GM21447 (cell line): ENCODE results near the gene TBC1D2B.
"Not testable (repeated sequence)": the region's sequence is repeated elsewhere in the genome, so short reads cannot be mapped to it uniquely, and the experiment has no call there.

Experiments
- ATAC-seq: cut with Tn5 transposase; IDR thresholded peaks from one replicate; pipeline ENCODE4 v1.9.1; 2021; ENCODE audit not compliant: unreplicated experiment

The TBC1D2B gene

GRCh38 chr15:77977903-77978758, 99.4 kb downstream of the TBC1D2B start:
- not testable (repeated sequence) for ATAC-seq

GRCh38 chr15:77976760-77977525, 100.6 kb downstream of the TBC1D2B start:
- not testable (repeated sequence) for ATAC-seq

DNA sequence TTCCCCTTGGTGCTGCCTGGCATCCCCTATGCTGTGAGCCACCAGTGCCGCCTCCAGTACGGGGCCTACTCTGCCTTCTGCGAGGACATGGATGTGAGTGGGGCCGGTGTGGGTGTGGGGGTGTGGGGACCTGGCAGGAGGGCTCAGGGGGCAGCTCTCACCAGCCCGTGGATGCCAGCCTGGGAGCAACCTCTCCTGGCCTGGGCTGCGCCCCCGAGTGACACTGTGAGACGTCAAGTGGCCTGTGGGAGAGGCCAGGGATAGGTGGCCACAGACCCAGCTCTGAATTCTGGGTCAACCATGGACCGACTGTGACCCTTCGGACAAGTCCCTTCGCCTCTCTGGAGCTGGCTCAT, 101.4 kb downstream of the TBC1D2B start:
- not testable (repeated sequence) for ATAC-seq

GRCh38 chr15:77975332-77976094, 102.0 kb downstream of the TBC1D2B start:
- ATAC-seq: no peak

DNA sequence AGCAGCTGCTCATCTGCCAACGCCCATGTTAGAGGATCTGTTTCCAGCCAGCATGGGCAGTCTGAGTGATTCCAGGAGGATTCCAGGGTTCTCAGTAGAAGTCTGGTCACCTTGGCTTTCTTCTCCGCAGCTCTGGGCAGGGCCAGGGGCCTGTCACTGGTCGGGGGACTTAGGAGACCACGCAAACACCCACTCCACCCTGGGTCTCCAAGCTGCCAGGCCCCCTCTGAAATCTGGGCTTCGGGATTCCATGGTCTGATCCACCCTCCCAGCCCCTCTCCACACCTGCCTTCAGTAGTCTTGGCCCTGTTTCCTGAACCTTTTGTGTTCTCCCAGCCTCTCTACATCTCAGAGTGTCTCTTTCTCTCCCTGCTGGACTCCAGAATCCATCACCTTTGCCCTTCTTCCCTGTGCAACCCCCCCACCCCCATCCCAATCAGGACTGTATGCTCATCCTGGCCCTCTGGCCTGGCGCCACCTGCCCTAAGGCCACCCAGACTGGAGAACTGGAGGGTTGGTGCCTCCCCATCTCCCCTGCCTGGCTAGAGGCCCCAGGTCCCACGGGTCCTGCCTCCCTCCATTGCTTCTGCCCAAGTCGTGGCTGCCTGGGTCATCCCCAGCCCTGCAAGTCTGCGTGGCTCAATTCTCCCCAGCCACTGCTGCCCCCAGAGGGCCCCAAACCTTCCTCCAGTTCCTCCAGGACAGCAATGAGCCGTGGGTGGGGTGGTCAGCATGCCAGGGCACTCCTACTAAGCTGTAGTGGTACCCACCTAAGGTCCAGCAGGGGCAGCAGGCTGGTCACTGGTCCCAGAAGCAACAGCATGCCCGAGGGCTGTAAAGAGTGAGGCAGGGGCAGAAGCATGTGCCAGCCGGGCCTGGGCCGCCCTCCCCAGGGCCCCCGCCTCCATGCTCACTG, 102.8 kb downstream of the TBC1D2B start:
- ATAC-seq: no peak

- ATAC-seq: no peak
Observed at GRCh38 chr15:77974098-77974414, 103.5 kb downstream of the TBC1D2B start.

DNA sequence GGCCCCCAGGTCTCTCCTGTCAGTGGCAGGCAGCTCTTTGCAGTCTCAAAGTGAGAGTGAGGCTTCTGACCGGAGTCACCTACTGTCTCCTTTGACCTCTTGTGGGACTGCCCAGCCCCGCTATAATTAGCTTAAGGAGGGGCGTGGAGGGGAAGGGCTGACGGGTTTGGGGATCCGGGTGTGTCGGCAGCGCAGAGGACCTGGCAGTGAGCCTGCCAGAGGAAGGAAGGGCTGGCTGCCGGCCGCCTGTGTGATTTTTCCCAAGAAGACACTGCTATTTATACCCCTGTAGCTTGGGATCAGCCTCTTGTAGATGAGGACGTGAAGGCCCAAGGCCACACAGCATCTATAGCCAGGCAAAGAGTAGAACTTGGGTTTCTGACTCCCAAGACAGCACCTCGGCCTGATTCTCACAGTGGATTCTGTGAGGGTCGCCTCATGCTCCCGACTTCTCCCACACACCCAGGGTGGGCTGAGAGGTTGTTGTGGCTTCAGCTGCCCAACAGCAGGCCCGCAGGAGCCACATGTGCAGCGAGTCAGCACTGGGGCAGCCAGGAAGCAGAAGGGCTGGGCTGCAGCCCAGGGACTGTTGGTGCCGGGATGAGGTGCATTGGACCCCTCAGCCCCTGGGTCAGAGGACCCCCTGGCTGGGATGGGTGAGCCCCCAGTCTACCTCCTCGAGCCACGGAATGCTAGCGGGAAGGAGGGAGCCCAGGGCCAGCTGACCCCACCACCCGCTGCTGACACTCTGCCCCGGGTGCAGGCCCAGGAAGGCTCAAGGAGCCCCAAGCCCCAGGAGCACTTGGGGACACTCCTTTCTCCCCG, 104.0 kb downstream of the TBC1D2B start:
- ATAC-seq: not testable (repeated sequence)

DNA sequence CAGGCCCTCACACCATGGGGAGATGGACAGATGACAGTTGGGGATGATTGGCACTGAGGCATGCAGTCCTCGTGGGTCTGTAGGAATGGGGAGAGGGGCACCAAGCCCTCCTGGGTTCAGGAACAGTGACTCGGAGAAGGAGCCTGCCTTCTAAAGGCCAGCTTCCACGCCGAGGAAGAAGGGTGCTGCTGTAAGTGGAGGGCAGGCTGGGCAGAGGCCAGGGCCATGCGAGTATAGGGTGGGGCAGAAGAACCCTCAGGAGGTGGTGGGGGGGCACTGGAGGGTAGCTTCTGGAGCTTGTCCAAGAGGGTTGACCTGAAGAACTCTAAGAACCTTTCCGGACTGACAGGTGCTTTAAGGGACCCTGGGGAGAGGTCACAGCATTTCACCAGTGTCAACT, 104.8 kb downstream of the TBC1D2B start:
- not testable (repeated sequence) for ATAC-seq

GRCh38 chr15:77971875-77972274, 105.6 kb downstream of the TBC1D2B start:
- not testable (repeated sequence) for ATAC-seq

DNA sequence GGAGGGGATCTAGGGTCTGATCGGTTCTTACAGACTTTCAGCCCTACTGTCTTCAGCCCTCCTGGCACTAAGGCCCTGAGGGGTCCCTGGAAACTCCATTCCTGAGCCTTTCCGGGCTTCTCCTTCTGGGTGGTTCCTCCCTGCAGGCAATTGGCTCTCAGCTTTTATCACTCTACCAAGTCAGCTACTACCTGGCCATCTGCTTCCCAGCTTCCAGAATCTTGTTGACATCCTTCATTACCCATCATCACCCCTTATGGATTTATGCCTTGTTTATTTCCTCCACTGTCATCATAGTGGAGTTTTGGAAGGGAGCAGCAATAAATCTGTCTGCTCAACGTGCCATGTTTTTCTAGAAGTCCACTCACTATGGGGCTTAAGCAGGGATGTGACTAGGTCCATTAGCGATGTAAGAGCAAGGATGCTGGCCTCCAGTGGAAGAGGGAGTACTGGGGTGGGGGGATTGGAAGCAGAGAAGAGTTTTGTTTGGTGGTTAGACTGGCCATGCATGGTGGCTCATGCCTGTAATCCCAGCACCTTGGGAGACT, 106.6 kb downstream of the TBC1D2B start:
- not testable (repeated sequence) for ATAC-seq

DNA sequence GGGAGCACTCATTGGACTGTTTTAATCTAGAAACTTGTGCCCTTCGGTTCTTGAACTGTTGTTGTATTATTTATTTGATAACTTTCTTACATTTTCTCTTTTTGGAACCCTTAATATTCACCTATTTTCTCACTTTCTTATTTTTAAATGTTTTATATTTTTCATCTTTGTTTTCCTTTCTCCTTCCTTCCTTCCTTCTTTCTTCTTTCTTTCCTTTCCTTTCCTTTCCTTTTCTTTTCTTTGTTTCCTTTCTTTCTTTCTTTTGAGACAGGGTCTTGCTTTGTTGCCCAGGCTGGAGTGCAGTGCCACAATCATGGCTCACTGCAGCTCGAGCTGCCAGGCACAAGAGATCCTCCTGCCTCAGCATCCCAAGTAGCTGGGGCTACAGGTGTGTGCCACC, 108.5 kb downstream of the TBC1D2B start:
- ATAC-seq: no peak

GRCh38 chr15:77967798-77968197, 109.7 kb downstream of the TBC1D2B start:
- ATAC-seq: no peak

DNA sequence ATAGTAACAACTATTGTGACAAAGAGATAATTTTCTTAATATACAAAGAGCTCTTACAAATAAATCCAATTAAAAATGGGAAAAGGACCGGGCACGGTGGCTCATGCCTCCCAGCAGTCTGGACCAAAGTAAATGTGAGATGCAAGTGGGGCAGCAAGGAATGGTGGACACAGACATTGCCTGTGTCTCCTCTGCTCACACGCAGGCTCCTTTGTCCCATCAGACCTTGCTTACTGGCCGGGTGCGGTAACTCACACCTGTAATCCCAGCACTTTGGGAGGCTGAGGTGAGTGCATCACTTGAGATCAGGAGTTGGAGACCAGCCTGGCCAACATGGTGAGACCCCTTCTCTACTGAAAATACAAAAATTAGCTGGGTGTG, 110.3 kb downstream of the TBC1D2B start:
- ATAC-seq: not testable (repeated sequence)

DNA sequence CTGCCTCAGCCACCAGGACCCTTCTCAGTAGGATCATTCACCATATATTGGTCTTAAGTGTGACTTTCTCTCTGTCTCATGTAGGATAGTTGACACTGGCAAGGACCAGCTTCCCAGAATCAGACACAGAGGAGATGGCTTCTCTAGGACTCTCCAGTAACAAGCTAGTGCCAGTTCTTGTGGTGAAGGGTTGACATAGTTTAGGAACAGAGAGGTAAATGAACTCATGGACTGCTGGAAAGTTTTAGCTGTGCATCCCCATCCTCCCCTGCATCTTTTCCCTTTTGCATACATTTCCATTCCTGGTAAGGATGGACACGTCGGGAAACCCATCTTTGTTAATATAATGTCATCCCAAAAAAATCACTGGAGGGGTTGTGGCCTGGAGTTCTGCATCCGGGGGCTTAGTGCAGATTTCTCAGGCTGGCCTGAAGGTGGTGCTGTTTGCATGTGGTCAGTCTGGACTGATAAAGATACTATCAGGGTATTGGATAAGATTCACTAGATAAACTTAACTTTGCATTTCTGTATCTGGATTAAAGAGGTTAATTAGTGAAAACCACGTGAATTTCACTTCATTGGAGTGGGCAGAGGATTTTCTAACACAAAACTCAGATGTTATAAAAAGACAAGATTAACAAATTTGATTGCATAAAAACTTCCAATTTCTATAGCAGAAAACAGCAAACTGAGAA, 110.8 kb downstream of the TBC1D2B start:
- no peak for ATAC-seq

DNA sequence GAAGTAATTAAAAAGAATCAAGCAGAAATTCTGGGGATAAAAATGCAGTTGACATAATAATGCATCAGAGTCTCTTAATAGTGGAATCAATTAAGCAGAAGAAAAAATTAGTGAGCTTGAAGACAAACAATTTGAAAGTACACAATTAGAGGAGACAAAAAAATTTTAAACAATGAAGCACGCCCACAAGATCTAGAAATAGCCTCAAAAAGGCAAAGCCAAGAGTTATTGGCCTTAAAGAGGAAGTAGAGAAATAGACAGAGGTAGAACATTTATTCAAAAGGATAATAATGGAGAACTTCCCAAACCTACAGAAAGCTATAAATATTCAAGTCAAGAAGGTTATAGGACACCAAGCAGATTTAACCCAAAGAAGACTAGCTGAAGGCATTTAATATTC, 113.3 kb downstream of the TBC1D2B start:
- ATAC-seq: no peak

GRCh38 chr15:77959432-77959879, 118.1 kb downstream of the TBC1D2B start:
- ATAC-seq: peak; percentile 83

GRCh38 chr15:77958716-77959431, 118.6 kb downstream of the TBC1D2B start:
- not testable (repeated sequence) for ATAC-seq

GRCh38 chr15:77958021-77958420, 119.5 kb downstream of the TBC1D2B start:
- not testable (repeated sequence) for ATAC-seq
